DMS114 treated with DMSO at 0.1 percent for 48 hours (cell line): ENCODE results near the gene CPED1.
"Not testable (repeated sequence)": the region's sequence is repeated elsewhere in the genome, so short reads cannot be mapped to it uniquely, and the experiment has no call there.

Experiments
- DNase-seq: peaks from one replicate; lab custom pipeline; 2025; ENCODE audit not compliant: unreplicated experiment; lab: John Stamatoyannopoulos, UW

The CPED1 gene

GRCh38 chr7:121274467-121274866 lies 286.0 kb downstream of the CPED1 start:
- DNase-seq = no peak

GRCh38 chr7:121275204-121275603 lies 286.7 kb downstream of the CPED1 start:
- DNase-seq = no peak

- no peak for DNase-seq
Measured at GRCh38 chr7:121276313-121276712, 287.8 kb downstream of the CPED1 start.

- DNase-seq = no peak
Measured at GRCh38 chr7:121278120-121279021, 289.9 kb downstream of the CPED1 start.

GRCh38 chr7:121279060-121279620 lies 290.6 kb downstream of the CPED1 start:
- DNase-seq = no peak

GRCh38 chr7:121279822-121280221 lies 291.3 kb downstream of the CPED1 start:
- DNase-seq = no peak

GRCh38 chr7:121280656-121281055 lies 292.1 kb downstream of the CPED1 start:
- no peak for DNase-seq

GRCh38 chr7:121282129-121282528 lies 293.6 kb downstream of the CPED1 start:
- DNase-seq = no peak

- DNase-seq = no peak
Measured at GRCh38 chr7:121285066-121285667, 296.7 kb downstream of the CPED1 start.

- no peak for DNase-seq
Measured at GRCh38 chr7:121286186-121286585, 297.7 kb downstream of the CPED1 start.

GRCh38 chr7:121286742-121287734 lies 298.5 kb downstream of the CPED1 start:
- no peak for DNase-seq

GRCh38 chr7:121288894-121289293 lies 300.4 kb downstream of the CPED1 start:
- DNase-seq = no peak

- not testable (repeated sequence) for DNase-seq
Measured at GRCh38 chr7:121289930-121290329, 301.4 kb downstream of the CPED1 start.

- DNase-seq = no peak
Measured at GRCh38 chr7:121294448-121294992, 306.0 kb downstream of the CPED1 start.

GRCh38 chr7:121297843-121298242 lies 309.3 kb downstream of the CPED1 start:
- no peak for DNase-seq

- no peak for DNase-seq
Measured at GRCh38 chr7:121298831-121299239, 310.3 kb downstream of the CPED1 start.

- no peak for DNase-seq
Measured at GRCh38 chr7:121300685-121301420, 312.3 kb downstream of the CPED1 start.

GRCh38 chr7:121301446-121302213 lies 313.1 kb downstream of the CPED1 start:
- DNase-seq = no peak

GRCh38 chr7:121302214-121302745 lies 313.8 kb downstream of the CPED1 start:
- DNase-seq = no peak
